ENCODE results near the gene LPIN1. TPM values are rescaled to one million over a fixed set of nuclear protein-coding genes. Genes with fewer than 3 reads are reported as not detected.

The LPIN1 gene
- total and polyA plus RNA-seq, 8 donors: 7.3 to 152 (median 18.2) TPM

- peaks cover 0 to 9% (median 3%) of the 10 kb centered on the region in 4 donors for H3K4me1 ChIP-seq
- H3K4me3 ChIP-seq: no peak overlapping the region
- intact Hi-C loops (cut with DNase I; ENCODE audit: low total_unique reads): no loop called here
- H3K27ac ChIP-seq: no peak overlapping the region
- no peaks in the 10 kb centered on the region for H3K27me3 ChIP-seq
- TF ChIP-seq CTCF (IDR thresholded peaks at IDR 0.05) (no peak), POLR2AphosphoS5 (IDR thresholded peaks at IDR 0.05) (no peak), EP300 (IDR thresholded peaks at IDR 0.05) (no peak)
- H3K9me3 ChIP-seq: no peaks in the 10 kb centered on the region
- 83 to 97% (median 93%) methylated on average over 2 to 9 of the region's 9 CpGs for WGBS, 5 donors
- H3K36me3 ChIP-seq: peaks cover 61 to 100% (median 97%) of the 10 kb centered on the region in 4 donors
- no peak for DNase-seq
These were observed 39.8 kb downstream of the LPIN1 start for GRCh38 chr2:11786191-11786590.

GRCh38 chr2:11786592-11786991 lies 40.2 kb downstream of the LPIN1 start:
- intact Hi-C loops (cut with DNase I; ENCODE audit: low total_unique reads): no loop called here
- 96 to 97% (median 97%) methylated on average over 13 of the region's 13 CpGs for WGBS, 5 donors
- no peak overlapping the region for H3K4me3 ChIP-seq

GRCh38 chr2:11787991-11788390 lies 41.6 kb downstream of the LPIN1 start:
- Histone ChIP-seq H3K27me3 (no peaks in the 10 kb centered on the region), H3K36me3 (peaks cover 66 to 100% (median 95%) of the 10 kb centered on the region in 4 donors), H3K4me1 (peaks cover 0 to 9% (median 3%) of the 10 kb centered on the region in 4 donors), H3K27ac (no peak overlapping the region), H3K4me3 (no peak overlapping the region), H3K9me3 (no peaks in the 10 kb centered on the region)
- intact Hi-C loops (cut with DNase I; ENCODE audit: low total_unique reads): no loop called here
- TF ChIP-seq POLR2A (IDR thresholded peaks at IDR 0.05) (no peak), POLR2AphosphoS5 (IDR thresholded peaks at IDR 0.05) (no peak), EP300 (IDR thresholded peaks at IDR 0.05) (no peak), CTCF (IDR thresholded peaks at IDR 0.05) (no peak)
- WGBS, 5 donors: 90 to 96% (median 95%) methylated on average over 9 of the region's 9 CpGs
- DNase-seq: no peak

More at GRCh38 chr2:11786592-11786991, 40.2 kb downstream of the LPIN1 start:
- Histone ChIP-seq H3K4me1 (peaks cover 0 to 9% (median 3%) of the 10 kb centered on the region in 4 donors), H3K9me3 (no peaks in the 10 kb centered on the region), H3K27me3 (no peaks in the 10 kb centered on the region), H3K27ac (no peak overlapping the region), H3K36me3 (peaks cover 61 to 100% (median 95%) of the 10 kb centered on the region in 4 donors)
- no peak for DNase-seq
- TF ChIP-seq POLR2AphosphoS5 (IDR thresholded peaks at IDR 0.05): no peak
- no peak for TF ChIP-seq EP300 (IDR thresholded peaks at IDR 0.05)
- no peak for TF ChIP-seq POLR2A (IDR thresholded peaks at IDR 0.05)
- no peak for TF ChIP-seq CTCF (IDR thresholded peaks at IDR 0.05)

- intact Hi-C loops (cut with DNase I; ENCODE audit: low total_unique reads): no loop called here
- Histone ChIP-seq H3K4me1 (peaks cover 0 to 9% (median 3%) of the 10 kb centered on the region in 4 donors), H3K27ac (no peak overlapping the region), H3K27me3 (no peaks in the 10 kb centered on the region), H3K9me3 (no peaks in the 10 kb centered on the region), H3K36me3 (peaks cover 72 to 100% (median 95%) of the 10 kb centered on the region in 4 donors), H3K4me3 (no peak overlapping the region)
- no peak for DNase-seq
- 68 to 92% (median 87%) methylated on average over 7 of the region's 7 CpGs for WGBS, 5 donors
- no peak for TF ChIP-seq EP300 (IDR thresholded peaks at IDR 0.05)
- TF ChIP-seq CTCF (IDR thresholded peaks at IDR 0.05): no peak
- TF ChIP-seq POLR2A (IDR thresholded peaks at IDR 0.05): no peak
- TF ChIP-seq POLR2AphosphoS5 (IDR thresholded peaks at IDR 0.05): no peak
These were observed 42.2 kb downstream of the LPIN1 start for GRCh38 chr2:11788461-11789124.
